GM19438 (cell line): Measurements from ENCODE around the gene HAGH.

ENCODE experiments used
- ATAC-seq: cut with Tn5 transposase; IDR thresholded peaks from one replicate; pipeline ENCODE4 v1.9.1; 2021; ENCODE audit warnings: low read depth; ENCODE audit not compliant: unreplicated experiment

The HAGH gene

DNA sequence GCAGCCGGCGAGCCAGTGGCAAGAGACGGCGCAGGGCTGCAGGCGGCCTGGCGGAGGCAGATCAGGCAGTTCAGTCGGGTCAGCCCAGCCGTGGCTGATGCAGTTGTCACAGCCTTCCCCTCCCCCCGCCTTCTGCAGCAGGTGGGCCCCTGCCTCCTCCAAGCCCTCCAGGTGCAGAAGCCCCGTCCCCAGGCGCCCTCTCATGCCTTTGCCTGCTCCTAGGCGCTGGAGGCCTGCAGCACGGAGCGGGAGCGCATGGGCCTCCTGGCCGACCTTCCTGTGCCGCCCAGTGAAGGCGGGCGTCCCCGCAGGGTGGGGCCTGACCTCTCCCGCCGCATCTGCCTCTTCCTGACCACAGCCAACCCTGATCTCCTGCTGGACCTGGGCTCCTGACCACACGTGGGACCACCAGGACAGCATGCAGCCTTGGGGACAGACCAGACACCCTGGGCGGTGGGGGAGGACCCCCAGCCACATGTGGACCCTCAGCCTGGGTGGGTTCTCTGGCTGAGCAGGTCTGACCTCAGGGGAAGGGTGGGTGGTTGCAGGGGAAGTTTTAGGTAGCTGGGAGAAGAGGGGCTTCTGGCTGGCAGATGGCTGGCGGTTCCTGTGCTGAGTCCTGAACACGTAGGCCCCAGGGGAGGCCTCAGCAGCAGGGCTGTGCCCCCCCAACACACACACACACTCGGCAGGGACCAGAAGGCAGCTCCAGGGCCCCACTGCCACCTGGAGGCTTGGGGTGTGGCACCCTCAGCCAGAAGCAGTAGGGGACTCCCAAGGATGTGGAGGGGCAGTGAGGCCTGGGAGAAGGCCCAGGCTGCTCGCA lies 50.6 kb downstream of the HAGH start:
- ATAC-seq = no peak

DNA sequence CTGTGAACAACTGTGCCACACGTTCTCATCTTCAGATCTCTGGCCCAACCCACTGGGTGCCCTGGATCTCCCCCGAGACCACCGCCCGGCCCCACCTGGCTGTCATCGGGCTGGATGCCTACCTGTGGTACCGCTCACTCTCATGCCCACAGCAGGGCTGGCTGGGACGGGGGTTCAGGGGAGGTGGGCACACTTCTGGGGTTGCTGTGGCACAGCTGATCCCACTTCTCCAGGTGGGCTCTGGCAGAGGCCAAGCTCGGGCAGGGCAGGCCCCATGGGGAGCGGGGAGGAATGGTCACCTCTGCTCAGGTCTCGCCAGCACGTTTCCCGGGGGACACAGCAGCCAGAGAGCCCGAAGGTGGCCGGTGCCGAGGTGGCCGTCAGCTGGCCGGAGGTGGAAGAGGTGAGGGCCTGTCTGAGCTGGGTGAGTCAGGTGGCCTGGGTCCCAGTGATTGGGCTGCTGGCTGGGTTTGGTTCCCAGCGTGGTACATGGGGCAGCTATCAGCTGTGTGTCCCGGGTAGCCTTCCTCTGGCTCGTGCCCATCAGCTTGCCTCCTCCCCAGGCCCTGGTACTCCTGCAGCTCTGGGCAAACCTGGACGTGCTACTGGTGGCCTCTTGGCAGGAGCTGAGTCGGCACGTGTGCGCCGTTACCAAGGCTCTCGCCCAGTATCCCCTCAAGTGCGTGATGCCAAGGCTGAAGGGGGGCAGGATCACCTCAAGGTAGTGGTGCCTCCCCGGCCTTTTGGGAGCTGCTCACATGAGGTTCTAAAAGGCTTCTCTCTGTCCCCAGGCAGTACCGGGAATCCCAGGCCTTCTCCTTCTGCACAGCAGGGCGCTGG lies 51.4 kb downstream of the HAGH start:
- no peak for ATAC-seq

DNA sequence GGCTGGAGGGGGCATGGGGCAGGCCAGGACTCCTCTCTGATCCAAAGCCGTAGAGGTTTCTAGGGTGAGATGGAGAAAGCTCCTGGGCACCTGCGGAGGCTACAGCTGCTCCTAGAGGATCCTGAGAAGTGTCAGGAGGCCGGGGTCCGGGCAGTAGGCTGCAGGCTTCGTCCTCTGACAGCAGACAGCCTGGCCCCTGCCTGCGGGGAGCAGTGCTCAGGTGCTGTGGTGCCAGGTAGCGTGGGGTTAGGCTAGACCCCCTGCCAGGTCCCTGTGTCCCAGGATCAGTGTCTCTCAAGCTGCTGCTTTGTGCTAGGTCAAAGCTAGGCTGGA lies 52.2 kb downstream of the HAGH start:
- no peak for ATAC-seq

DNA sequence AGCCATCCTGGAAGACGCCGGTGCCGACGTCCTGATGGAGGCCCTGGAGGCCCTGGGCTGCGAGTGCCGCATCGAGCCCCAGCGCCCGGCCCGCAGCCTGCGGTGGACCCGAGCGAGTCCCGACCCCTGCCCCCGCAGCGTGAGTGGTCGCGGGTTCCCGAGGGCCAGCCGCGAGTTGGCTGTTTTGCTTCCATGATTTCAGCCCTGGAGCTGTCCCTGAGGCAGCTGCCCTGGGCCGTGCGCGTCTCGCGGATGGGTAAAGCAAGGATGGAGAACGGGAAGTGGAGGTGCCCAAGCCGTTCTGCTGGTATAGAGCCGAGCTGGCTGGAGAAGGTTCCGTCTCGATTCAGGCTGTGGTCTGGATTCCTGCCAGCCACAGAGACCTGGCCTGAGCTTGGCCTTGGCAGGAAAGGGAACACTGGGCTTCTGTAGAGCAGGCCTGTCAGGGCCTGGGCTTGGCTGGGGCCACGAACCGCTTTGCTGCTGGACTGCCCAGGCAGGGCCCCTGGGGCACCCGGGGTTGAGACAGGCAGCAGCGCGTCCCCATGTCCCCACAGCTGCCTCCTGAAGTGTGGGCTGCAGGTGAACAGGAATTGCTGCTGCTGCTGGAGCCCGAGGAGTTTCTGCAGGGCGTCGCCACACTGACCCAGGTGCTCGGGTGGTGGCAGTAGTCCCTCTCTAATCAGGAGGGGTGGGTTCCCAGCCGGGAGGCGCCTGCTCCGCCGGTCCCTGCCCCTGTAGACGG lies 52.8 kb downstream of the HAGH start:
- ATAC-seq = peak; percentile 2

DNA sequence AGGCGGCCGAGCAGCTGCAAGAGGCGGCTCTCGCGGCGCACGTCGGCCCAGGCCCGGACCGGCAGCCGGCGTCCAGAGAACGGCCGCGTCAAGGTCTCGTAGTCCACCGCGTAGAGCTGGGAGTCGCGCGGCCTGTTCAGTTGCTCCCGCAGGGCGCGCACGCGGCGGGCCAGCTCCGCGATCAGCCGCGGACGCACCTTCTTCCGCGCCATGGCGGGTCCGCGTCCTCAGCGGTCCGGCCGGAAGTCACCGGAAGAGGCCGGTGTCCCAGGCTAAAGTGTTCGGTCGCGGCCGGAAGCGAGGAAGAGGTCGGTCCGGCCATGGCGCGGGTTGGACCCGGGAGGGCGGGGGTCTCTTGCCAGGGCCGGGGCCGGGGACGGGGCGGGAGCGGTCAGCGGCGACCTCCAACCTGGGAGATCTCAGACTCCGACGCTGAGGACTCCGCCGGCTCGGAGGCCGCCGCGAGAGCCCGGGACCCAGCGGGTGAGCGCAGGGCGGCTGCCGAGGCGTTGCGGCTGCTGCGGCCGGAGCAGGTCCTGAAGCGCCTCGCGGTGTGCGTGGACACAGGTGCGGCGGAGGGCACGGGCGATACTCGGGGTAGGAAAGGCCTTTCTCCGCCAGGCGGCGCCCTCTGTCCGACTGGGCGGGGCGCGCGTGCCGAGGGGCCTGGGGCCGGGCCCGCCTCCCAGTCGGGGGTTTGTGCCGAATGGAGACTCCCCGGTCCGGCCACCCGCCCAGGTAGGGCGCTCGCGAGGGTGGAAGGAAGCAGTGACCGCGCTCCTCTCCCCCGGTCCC lies 53.5 kb downstream of the HAGH start, which contains the start of gene MRPS34:
Gene MRPS34 (minus strand): TSS at position 227 of the 795 bp plus-strand sequence. CDS start 15 bp downstream, at position 212.
- peak; percentile 45 for ATAC-seq

DNA sequence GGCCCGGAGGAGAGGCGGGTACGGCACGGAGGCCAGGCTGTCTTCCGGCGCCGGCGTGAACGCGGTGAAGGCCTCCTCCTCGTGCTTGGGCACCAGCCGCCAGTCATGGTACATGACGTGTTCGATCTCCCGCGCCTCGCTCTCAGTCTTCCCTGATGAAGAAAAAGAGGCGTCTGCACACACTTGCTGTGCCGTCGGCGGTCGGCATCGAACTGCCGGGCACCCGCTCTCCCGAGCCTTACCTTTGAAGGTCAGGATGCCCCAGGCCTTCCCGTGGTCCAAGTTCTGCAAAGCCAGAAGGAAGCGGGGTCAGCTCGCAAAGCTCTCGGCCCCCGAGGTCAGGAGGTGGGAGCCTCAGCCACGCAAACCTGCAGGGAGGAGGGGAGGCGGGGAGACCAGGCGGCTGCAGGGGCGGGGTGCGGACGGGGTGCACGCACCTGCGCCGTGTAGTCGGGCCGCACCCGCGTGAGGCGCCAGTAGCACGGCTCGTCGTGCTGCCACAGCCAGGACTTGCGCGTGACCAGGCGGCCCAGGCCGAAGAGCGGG lies 54.2 kb downstream of the HAGH start, which contains the start of gene EME2:
Gene EME2 (plus strand): TSS at position 449 of the 546 bp plus-strand sequence. CDS start 418 bp downstream, outside the sequence.
- no peak for ATAC-seq

DNA sequence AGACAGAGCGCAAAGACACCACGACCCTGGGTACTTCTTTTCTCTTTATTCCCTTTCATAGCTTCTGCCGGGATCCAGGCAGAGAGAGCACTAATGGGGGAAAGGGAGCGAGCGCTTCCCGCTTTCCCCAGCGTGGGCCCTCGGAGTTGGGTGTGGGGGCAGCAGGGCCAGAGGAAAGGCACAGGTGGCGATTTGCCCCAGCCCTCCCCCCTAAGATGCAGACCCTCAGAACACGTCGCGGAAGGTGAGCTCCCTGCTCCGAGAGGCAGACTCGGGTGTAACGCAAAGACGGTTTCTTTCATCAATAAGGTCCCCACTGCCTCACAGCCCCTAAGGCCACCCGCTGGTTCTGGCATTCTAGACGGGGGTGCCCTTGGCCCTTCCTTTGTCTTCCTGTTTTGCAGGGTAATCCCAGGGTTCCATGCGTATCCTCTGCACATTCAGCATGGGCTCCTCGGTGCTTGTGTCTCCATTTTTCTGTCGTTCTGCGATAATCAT lies 54.7 kb downstream of the HAGH start:
- ATAC-seq = no peak

DNA sequence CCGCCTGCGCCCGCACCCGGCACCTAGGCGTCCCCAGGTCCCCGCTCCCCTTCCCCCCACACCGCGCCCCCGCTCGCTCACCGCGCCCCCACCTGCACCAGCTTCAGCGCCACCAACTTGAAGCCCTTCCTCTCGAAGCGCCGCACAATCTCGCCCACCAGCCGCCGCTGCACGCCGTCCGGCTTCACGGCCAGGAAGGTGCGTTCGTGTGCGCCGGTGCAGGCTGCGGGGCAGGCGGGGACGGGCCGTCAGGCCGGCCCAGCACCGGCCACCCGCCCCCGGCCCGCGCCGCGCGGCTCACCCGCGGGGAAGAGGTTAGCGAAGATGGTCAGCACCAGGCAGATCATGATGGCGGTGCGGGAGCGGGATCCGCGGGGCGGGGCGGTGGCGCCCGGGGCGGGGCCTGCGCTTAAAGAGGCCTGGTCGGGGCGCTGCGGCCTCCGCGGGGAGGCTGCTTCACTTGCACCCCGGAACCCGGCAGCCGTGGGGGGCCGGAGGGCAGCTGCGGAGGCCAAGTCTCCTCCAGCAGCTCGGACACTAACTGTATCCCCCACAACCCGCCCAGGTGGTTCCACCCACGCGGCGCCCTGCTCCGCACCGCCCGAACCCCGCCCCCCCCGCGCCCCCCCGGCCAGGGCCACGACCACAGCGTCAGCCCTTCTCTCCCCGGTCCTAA lies 55.3 kb downstream of the HAGH start, which contains the start of gene NME3:
Gene NME3 (minus strand): TSS at position 356 of the 676 bp plus-strand sequence. CDS start 9 bp downstream, at position 347.
- no peak for ATAC-seq

DNA sequence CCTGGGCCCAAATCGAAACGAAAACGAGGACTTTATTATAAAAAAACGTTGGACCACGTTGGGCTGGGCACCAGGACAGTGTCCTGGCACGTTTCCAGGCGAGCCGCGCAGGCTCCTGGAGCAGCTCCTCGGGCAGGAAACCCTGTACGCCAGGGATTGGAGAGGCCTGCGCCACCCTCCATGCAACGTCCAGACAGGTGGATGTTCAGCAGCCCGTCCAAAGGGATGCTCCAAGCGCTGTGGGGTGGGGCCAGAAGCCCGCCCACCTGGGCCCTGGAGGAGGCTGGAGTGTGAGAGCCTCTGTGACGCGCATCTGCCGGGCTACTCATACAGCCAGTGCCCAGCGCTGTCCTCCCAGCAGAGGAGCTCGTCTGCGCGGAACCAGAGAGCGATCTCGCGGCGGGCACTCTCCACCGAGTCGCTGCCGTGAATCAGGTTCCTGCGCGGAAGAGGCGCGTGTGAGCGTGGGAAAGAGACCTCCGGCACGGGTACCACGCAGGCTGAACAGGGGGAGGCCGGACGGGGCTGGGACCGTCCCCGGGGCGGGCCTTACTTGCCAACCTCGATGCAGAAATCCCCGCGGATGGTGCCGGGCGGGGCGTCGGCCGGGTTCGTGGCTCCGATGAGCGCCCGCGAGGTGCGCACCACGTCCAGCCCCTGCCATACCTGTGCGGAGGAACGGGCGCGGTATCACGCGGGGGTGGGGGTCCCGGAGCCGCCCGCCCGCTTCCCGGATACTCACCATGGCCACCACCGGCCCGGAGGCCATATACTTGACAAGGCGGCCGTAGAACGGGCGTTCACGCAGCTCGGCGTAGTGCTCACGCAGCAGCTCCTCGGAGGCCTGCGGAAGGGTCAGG lies 56.1 kb downstream of the HAGH start:
- no peak for ATAC-seq

DNA sequence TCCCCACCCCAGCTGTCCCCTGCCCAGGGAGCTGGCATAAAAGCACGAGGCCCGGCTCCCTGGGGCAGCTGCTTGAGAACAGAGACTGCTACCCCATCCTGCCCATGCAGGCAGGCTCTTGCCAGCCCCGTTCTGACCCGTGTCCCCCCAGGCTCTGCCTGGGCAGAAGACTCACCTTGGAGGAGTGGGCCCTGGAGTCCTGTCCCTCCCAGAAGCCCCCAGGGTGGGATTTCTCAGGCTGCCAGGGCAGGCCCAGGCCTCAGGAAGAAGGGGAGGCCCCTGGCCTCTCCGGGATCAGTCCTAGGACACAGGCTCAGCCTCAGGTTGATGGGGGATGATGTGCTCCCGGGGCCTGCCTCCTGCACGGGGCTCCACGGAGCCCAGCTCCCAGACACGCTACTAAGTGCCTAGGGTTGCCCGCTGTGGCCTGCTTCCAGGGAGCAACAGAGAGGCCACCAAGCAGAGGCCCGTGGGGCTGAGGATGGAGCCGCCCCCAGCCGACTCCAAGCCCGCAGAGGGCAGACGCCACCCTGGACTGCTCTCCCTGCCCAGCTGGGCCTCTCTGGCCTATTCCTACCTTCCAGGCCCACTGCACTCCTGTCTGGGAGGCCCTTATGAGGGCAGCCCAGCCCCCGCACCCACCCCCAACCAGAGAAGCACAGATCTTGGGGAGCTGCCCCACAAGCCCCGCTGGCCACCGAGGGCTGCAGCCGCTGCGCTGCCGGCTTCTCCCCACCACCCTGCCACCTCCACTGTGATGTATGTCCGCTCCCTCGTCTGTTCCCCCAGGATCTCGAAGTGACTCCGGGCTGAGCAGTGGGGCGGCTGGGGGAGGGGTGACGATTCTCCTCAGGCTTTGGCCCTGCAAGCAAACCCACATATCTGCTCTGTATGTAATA lies 57.0 kb downstream of the HAGH start:
- ATAC-seq = no peak

DNA sequence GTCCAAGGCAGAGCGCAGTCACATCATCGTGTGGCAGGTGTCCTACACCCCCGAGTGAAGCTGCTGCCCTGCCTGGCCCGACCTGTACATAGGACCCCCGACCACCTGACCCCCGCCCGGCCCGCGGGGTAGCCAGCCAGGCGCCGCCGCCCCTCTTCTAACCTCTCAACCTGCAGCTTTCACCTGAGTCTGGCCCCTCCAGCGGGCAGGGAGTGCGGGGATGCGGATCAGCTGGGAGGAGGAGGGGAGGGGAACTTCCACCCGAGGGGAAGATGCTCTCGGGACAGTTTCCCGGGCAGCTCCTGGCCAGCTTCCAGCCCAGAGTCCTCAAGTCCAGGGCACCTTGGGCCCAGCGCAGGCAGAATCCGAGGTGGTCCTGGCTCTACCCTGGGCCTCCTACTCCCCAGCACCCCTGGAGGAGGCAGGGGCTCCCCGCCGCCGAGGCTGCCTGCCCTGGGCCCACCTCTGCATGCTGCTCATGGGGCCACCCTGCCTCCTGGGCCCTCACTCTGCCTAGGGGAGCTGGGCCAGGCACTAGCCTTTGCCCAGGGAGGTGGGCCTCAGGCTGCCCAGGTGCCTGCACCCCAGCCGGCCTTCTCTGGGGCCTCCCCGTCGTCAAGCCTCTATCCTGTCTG lies 57.7 kb downstream of the HAGH start:
- ATAC-seq = no peak

DNA sequence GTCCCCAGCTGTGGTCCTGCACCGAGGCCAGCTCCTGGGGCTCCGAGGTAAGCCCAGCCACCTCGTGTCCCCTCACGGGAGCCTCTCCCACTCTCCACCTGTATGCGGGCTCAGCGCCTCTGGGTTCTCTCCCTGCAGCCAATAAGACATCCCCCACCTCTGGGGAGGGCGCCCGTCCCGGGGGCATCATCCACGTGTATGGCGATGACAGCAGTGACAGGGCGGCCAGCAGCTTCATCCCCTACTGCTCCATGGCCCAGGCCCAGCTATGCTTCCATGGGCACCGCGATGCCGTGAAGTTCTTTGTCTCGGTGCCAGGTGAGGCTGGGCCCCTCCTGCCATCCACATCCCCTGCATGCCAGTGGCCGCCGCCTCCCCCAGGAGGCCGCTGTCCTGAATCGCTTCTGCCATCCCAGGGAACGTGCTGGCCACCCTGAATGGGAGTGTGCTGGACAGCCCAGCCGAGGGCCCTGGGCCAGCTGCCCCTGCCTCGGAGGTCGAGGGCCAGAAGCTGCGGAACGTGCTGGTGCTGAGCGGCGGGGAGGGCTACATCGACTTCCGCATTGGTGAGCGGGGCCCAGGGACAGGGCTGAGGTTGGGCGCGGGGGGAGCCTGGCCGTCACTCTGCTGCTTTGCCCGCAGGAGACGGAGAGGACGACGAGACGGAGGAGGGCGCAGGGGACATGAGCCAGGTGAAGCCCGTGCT lies 58.4 kb downstream of the HAGH start:
- ATAC-seq = no peak

DNA sequence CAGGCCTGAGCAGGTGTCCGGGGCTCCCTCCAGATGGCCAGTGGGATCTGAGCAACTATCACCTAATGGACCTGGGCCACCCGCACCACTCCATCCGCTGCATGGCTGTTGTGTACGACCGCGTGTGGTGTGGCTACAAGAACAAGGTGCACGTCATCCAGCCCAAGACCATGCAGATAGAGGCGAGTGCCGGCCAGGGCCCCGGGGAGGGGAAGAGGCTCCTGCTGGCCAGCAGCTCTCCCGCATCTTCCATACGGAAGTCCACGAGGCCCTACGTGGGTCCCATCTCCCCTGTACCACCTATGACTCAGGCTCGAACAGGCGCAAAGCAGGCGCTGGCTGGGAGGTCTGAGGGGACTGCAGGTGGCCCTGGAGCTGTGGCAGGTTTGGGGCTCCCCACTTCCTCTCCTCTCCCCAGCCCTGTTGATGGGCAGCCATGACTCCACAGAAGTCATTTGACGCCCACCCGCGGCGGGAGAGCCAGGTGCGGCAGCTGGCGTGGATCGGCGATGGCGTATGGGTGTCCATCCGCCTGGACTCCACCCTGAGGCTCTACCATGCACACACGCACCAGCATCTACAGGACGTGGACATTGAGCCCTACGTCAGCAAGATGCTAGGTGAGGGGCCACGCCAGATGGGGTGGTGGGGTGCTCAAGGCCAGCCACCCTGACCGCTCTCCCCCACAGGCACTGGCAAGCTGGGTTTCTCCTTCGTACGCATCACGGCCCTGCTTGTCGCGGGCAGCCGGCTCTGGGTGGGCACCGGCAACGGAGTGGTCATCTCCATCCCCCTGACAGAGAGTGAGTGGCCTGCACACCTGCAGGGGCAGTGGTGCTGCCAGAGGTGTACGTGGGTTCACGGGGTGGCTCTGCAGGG lies 59.3 kb downstream of the HAGH start:
- no peak for ATAC-seq

DNA sequence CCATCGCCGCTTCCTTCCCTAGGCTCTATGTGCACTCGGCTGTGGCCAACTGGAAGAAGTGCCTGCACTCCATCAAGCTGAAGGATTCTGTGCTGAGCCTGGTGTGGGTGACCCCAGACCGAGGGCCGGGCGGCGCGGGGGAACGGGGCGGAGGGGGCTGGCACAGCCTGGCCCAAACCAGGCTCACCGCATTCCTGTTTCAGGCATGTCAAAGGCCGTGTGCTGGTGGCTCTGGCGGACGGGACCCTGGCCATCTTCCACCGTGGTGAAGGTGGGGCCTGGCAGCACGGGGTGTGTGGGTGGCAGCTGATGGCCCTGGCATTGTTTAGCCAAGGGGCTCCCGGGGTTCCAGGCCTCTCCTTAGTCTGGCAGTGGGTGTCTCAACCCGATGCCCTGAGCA lies 59.9 kb downstream of the HAGH start:
- ATAC-seq = no peak

DNA sequence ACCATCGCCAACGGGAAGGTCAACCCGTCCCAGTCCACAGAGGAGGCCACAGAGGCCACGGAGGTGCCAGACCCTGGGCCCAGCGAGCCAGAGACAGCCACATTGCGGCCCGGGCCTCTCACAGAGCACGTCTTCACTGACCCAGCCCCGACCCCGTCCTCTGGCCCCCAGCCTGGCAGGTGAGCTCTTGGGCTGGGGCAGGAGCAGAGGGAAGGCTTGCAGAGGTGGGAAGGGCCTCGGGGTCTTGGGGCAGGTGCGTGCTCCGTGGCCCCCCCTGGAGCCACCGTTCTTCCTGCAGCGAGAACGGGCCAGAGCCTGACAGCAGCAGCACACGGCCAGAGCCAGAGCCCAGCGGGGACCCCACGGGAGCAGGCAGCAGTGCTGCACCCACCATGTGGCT lies 60.4 kb downstream of the HAGH start:
- ATAC-seq = no peak
